Stimulated activated CD8-positive, alpha-beta memory T cell treated with anti-CD3 and anti-CD28 coated beads, Interleukin-4, amount 100 ng/mL, for 48 hours (primary cell): ENCODE measurements around the gene CACNA1I.
A peak's percentile ranks its signal among the peaks of the same experiment; 100 is the strongest.

ENCODE experiments used
- DNase-seq: peaks from one replicate; pipeline ENCODE4 v3.0.0-alpha.2; 2020

CACNA1I gene

DNA sequence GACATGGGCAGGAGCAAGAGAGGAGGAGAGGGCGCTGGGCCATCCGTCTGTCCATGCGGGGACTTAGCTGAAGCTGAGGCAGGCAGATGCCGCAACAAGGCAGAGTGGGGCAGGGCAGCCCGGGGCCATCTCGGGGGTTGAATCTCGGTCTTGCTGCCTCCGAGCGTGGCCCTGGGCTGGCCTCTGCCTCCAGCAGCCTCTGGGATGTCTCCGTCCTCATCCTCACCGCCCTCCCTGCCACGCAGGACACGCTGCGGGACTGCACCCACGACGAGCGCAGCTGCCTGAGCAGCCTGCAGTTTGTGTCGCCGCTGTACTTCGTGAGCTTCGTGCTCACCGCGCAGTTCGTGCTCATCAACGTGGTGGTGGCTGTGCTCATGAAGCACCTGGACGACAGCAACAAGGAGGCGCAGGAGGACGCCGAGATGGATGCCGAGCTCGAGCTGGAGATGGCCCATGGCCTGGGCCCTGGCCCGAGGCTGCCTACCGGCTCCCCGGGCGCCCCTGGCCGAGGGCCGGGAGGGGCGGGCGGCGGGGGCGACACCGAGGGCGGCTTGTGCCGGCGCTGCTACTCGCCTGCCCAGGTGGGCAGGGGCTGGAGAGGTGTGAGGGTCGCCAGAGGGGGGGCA lies 108.4 kb downstream of the CACNA1I start:
- DNase-seq, result no peak

DNA sequence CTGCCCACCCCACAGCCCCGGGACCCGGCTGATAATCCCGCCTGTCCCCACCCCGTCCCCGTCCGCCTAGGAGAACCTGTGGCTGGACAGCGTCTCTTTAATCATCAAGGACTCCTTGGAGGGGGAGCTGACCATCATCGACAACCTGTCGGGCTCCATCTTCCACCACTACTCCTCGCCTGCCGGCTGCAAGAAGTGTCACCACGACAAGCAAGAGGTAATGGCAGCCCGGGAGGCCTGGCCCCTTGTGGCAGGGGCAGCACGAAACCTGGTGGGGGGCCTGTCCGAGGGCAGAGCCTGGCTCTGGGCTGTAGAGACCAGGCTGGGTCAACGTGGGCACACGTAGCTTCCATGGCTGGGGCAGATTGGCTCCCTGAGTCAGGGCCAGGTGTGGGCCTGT lies 109.1 kb downstream of the CACNA1I start:
- DNase-seq, result no peak

DNA sequence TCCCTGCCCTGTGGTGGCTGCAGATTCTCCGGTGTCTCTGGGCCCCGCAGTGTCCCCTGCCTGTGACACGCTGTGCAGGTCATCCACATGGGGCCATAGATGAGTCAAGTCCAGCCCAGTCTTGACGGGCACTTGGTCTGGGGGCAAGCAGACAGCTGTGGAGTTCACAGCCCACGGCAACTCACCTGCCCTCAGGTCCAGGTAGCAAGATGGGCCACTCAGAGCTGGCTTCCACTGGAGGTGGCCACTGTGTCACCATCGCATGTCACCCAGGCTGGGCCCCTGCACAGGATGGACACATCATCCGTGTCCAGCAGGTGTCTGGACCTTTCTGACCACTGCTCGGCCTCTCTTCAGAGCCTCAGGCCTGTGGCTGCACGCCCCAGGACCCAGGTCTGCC lies 109.9 kb downstream of the CACNA1I start:
- no peak for DNase-seq

GRCh38 chr22:39681038-39681861 lies 110.7 kb downstream of the CACNA1I start:
- no peak for DNase-seq

DNA sequence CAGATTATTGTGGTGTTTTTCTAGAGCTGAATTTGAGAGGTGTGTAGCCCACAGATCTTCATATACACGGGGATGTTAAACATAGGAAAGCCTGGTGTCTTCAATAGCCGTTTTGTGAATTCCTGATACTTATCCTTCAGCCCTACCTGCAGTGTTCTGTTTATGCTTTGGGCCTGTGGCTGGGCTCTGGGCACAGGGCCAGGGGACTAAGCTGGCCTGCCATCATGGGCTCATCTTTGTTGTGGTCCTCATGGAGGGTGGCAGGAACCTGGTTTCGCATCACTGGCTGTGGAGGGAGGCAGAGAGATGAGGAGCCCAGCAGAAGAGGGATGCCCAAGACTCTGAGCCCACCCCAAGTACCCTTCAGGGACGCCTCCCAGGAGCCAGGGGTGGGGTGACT lies 112.4 kb downstream of the CACNA1I start:
- DNase-seq, result no peak

- DNase-seq, result no peak
Measured at GRCh38 chr22:39683639-39684038, 113.1 kb downstream of the CACNA1I start.

DNA sequence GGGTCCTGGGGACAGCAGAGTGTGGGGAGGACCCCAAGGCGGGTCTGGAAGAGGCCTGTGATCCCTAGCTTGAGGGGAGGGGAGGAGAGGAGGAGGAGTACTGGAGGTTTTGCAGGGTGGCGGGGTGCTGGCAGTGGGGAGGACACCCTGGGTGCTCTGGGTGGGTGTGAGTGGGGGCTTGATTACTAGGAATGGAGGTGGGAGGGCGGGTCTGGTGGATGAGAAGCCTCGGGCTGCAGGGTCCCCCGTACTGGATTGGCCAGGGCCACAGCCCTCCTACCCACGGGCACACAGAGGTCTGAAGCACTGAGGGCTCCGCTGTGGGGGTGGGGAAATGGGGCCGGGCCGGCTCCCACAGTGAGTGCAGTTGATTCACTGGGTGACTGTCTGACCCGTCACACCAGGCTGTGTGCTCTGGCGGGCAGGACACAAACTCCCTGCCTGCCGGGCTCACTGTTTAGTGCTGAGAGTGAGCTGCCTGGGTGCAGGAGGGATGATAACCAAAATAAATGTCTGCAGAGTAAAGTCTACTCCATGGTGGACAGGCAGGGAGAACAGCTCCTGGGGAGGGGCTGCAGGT lies 114.2 kb downstream of the CACNA1I start:
- DNase-seq, result no peak

- DNase-seq, result no peak
Measured at GRCh38 chr22:39685336-39686177, 115.0 kb downstream of the CACNA1I start.

GRCh38 chr22:39686178-39686620 lies 115.6 kb downstream of the CACNA1I start:
- no peak for DNase-seq

GRCh38 chr22:39686776-39687525 lies 116.4 kb downstream of the CACNA1I start:
- no peak for DNase-seq

- no peak for DNase-seq
Measured at GRCh38 chr22:39688186-39688785, 117.7 kb downstream of the CACNA1I start.

DNA sequence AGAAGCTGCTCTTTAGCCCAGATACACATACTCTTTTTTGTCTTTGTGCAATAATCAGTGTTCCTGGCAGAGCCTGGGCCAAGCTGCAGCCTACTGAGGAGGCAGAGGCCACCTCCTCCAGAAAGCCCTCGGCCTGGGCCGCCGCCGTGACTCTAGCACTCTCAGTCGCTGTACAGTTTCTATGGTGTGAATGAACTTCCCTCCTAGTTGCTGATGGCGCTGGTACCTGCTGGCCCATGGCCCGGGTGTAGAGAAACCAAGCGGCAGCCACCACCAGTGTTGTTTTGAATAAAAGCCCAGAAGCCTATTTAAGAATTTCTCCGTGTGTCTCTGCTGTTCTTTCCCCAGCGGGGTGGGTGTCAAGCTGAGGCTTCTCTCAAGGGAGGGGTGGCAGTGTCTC lies 118.9 kb downstream of the CACNA1I start:
- DNase-seq, result no peak

- DNase-seq, result peak; percentile 61
Measured at GRCh38 chr22:39690881-39691605, 120.5 kb downstream of the CACNA1I start.

DNA sequence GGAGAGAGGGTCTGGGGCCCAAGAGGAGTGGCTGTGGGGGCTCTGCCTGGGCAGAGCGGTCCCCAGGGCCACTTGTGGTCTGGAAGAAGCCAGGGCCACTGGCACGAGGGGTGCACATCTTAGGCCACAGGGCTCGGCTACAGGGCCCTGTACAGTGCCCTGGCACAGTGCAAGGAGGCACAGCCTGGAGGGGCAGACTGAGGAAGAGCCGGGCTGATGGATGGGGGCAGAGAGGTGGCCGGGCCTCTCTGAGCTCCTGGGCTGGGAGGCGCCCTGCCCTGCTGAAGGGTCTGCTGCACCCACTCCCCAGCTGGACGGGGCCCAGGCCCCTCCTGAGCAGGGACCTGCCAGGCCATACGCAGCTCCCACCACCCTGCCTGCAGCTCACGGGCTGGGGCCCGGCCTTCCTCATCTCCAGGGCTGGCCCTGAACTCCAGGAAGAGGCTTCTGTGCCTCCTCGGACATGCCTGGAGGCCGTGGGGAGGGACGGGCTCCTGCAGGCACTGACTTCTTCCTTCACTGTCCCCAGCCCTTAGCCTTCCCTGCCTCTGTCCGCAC lies 123.5 kb downstream of the CACNA1I start:
- no peak for DNase-seq

GRCh38 chr22:39697790-39698430 lies 127.4 kb downstream of the CACNA1I start:
- no peak for DNase-seq

- DNase-seq, result no peak
Measured at GRCh38 chr22:39699631-39700360, 129.2 kb downstream of the CACNA1I start.

- DNase-seq, result no peak
Measured at GRCh38 chr22:39700565-39700964, 130.0 kb downstream of the CACNA1I start.

DNA sequence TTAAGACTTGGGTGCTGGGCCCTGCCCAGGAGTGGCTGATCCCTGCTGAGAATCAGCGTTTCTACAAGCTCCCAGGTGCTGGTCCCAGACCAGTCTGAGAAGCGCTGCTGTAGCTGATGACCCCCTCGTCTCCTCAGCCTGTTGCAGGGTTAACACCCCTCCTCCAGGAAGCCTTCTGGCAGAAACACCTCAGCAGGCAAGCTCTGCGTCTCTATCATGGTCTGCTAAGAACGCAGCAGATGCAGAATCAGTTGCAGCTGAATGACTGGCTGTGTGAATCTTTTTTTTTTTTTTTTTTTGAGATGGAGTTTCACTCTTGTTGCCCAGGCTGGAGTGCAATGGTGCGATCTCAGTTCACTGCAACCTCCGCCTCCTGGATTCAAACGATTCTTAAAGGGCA lies 132.5 kb downstream of the CACNA1I start:
- DNase-seq, result no peak

DNA sequence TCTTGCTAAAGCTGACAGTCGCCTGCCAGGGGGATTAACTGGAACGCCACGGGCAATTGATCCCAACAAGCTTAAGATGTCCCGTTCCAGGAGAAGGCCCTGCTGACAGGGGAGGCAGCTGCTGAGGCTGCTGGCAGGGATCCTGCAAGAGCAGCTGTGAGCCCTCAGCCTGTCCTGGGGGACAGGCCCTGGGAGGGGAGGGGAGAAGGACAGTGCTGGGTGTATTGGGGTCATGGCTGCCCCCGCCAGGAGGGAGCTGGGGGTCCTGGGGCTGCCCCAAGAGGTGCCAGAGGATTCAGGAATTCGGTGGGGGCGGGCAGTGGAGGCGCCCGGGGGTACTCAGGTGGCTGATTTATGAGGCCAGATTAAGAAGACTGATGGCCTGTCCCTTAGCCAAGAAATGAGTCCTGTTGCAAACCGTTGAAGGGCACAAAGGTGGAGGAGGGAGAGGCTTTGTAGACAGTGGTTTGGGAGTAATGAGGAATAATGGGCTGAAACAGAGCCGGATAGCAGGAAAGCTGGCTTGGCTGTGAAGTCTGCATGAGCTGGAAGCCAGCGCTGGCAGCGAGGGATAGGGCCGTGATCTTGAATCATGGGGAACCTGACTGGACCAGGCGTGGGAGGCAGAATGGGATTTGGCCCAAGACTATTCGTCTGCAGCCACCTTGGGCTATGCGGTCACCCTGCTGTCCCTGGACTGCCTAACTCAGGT lies 133.5 kb downstream of the CACNA1I start:
- no peak for DNase-seq
